HFFc6 (cell line): Measurements from ENCODE around the gene UQCC5. TPM values are rescaled to one million over a fixed set of nuclear protein-coding genes. Genes with fewer than 3 reads are reported as not detected.

Source experiments
- DNase-seq: peaks from one replicate; pipeline ENCODE4 v3.0.0-alpha.2; 2018
- H3K27ac Mint-ChIP-seq: 2 replicates; pipeline ENCODE4 v1.8.0; 2020; ENCODE audit warnings: mild to moderate bottlenecking, mixed read lengths
- H3K27me3 Mint-ChIP-seq: 2 replicates; pipeline ENCODE4 v1.8.0; 2021; ENCODE audit warnings: mild to moderate bottlenecking, moderate library complexity, mixed read lengths; ENCODE audit not compliant: insufficient read depth
- H3K36me3 Mint-ChIP-seq: 2 replicates; pipeline ENCODE4 v1.8.0; 2021; ENCODE audit warnings: low read depth, mixed read lengths
- H3K4me1 Mint-ChIP-seq: 2 replicates; pipeline ENCODE4 v1.8.0; 2020; ENCODE audit warnings: low read depth, mixed read lengths
- H3K4me3 Mint-ChIP-seq: 2 replicates; pipeline ENCODE4 v1.8.0; 2020; ENCODE audit warnings: mild to moderate bottlenecking, moderate library complexity, mixed read lengths
- H3K9me3 Mint-ChIP-seq: 2 replicates; pipeline ENCODE4 v1.8.0; 2020; ENCODE audit warnings: mild to moderate bottlenecking, mixed read lengths
- CTCF ChIP-seq: fragments of 200-600 bp; sonication (generic); IDR thresholded peaks from 2 replicates; pipeline ENCODE4 v1.5.0; 2021; ENCODE audit warnings: antibody characterized with exemption, mild to moderate bottlenecking
- total RNA-seq, 6 experiments: library from RNA; stranded (reverse); fragmentation: NEBNext Ultra II Directional; extraction: Animal tissue kit (Norgen Biotek cat#: 25700); gene quantifications; 2 replicates in 1 of 6; 3 replicates in 5 of 6; pipeline ENCODE4 v1.2.3, GENCODE V29; 2021

UQCC5 gene
- total RNA-seq, 6 experiments from 2014 or later, result 22.2 to 38.4 (median 28.3) TPM

DNA sequence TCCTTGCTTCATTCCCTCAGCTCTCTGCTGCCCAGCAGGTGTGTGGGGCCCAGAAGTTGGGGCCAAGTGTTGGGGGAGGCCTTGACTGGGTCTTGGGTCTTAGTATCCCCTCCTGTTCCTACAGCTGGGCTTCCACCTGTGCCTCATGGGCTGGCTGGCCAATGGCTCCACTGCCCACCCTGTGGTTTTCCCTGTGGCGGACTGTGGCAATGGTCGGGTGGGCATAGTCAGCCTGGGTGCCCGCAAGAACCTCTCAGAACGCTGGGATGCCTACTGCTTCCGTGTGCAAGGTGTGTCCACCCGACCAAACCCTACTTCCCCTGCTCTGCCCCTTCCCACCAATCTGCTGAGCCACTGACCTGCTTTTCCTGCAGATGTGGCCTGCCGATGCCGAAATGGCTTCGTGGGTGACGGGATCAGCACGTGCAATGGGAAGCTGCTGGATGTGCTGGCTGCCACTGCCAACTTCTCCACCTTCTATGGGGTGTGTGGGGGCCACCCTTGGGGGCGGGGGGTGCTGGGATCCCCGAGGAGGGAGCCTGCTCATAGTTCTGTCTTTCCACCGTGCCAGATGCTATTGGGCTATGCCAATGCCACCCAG is 13.7 kb upstream of the UQCC5 start:
- Mint-ChIP-seq H3K36me3 (peaks cover 10% of the 10 kb centered on the region), H3K4me3 (no peak overlapping the region), H3K4me1 (peaks cover 5% of the 10 kb centered on the region; the same call in 1 of the 2 replicates), H3K27me3 (no peaks in the 10 kb centered on the region), H3K27ac (no peak overlapping the region), H3K9me3 (no peaks in the 10 kb centered on the region)
- no peak for TF ChIP-seq CTCF
- DNase-seq, result no peak

DNA sequence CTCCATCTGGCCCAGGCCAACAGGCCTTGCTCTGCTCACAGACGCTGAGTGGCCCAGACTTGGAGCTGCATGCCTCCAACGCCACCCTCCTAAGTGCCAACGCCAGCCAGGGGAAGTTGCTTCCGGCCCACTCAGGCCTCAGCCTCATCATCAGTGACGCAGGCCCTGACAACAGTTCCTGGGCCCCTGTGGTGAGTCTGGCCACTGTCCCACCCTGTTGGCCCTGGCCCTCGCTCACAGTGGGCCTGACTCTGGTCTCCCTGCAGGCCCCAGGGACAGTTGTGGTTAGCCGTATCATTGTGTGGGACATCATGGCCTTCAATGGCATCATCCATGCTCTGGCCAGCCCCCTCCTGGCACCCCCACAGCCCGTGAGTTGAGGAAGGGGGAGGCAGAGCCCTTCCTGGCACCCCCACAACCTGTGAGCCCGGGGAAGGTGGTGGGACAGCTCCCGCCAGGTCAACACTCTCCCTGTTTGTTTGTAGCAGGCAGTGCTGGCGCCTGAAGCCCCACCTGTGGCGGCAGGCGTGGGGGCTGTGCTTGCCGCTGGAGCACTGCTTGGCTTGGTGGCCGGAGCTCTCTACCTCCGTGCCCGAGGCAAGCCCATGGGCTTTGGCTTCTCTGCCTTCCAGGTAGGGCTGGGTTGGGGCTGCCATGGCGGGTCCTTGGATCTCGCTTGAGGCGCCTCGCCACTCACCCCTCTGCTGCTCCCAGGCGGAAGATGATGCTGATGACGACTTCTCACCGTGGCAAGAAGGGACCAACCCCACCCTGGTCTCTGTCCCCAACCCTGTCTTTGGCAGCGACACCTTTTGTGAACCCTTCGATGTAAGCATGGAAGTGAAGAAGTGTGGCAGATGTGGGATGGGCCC is 12.8 kb upstream of the UQCC5 start:
- no peaks in the 10 kb centered on the region for H3K9me3 Mint-ChIP-seq
- peaks cover 10% of the 10 kb centered on the region for H3K36me3 Mint-ChIP-seq
- H3K4me1 Mint-ChIP-seq, result peaks cover 5% of the 10 kb centered on the region; the same call in 1 of the 2 replicates
- no peaks in the 10 kb centered on the region for H3K27me3 Mint-ChIP-seq
- H3K27ac Mint-ChIP-seq, result no peak overlapping the region
- TF ChIP-seq CTCF, result no peak
- no peak for DNase-seq
- H3K4me3 Mint-ChIP-seq, result no peak overlapping the region

- no peaks in the 10 kb centered on the region for H3K9me3 Mint-ChIP-seq
- DNase-seq, result no peak
- H3K27me3 Mint-ChIP-seq, result no peaks in the 10 kb centered on the region
- H3K4me3 Mint-ChIP-seq, result no peak overlapping the region
- H3K4me1 Mint-ChIP-seq, result peaks cover 7% of the 10 kb centered on the region; the same call in 1 of the 2 replicates
- peaks cover 13% of the 10 kb centered on the region for H3K36me3 Mint-ChIP-seq
- no peak for TF ChIP-seq CTCF
- H3K27ac Mint-ChIP-seq, result no peak overlapping the region
These were observed 12.1 kb upstream of the UQCC5 start for GRCh38 chr3:52524258-52524751.

DNA sequence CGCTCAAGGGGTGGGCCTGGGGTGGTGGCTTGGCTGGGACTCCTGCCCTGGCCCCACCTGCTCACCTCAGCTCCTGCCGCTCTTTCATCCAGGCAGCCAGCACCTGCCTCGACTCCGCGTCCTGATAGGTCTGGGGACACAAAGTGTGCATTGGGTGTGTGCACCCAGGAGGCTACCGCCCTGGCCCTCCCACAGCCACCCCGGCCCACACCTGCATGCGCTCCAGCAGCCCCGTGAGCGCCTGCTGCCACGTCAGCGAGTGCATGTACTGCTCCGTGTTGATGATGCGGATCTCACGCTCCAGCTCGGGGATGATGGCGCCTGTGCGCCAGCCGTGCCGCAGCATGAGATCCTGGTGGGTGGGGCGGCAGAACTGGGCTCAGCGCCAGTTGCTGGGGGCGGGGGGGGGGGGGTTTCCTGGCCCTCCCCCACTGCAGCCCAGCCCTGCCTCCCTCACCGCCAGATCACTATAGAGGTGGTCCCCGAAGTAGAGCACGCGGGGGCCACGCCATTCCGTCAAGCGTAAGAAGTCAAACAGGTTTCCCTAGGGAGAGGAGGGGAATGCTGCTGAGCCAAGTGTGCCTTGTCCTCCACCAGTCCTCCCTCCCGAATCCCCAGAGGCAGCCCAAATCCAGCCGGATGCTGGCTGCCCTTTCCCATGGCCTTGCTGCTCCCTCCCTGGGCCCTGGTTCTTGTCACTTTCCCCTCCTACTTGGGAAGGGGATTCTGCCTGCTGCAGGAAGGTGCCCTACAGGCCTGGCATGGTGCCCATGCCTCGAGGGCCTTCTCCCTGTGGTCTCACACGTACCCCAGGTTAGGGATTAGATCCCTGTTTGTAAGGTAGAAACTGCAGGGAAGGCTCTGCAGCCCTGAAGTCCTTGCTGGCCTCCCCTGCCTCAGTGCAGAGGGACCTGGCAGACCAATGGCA is 11.4 kb upstream of the UQCC5 start:
- Mint-ChIP-seq H3K27me3 (no peaks in the 10 kb centered on the region), H3K4me3 (no peak overlapping the region), H3K9me3 (no peaks in the 10 kb centered on the region), H3K36me3 (peaks cover 14% of the 10 kb centered on the region), H3K4me1 (peaks cover 14% of the 10 kb centered on the region), H3K27ac (no peak overlapping the region)
- no peak for DNase-seq
- no peak for TF ChIP-seq CTCF
